Activated CD4-positive, alpha-beta memory T cell treated with anti-CD3 and anti-CD28 coated beads for 36 hours (primary cell): ENCODE results near the gene CPNE7. TPM values are rescaled to one million over a fixed set of nuclear protein-coding genes. Genes with fewer than 3 reads are reported as not detected.

Source experiments
- total RNA-seq, 2 experiments: library from RNA; stranded (reverse); gene quantifications; one replicate each; pipeline ENCODE4 v1.2.3, GENCODE V29; 2021

Gene CPNE7
- total RNA-seq, 2 experiments from 2014 or later = 6.2 to 7.1 TPM

Other genes with a start within 250 kb of the CPNE7 start
- gene ANKRD11, start 85.2 kb upstream of the CPNE7 start, total RNA-seq = 100 to 1,000 TPM; 126 to 133 TPM
- gene SPG7, start 67.4 kb upstream of the CPNE7 start, total RNA-seq = 10 to 100 TPM; 67.9 to 70.4 TPM
- 1,000 to 10,000 TPM; 3,430 to 3,468 TPM for gene RPL13, start 15.1 kb upstream of the CPNE7 start, total RNA-seq
- not detected for gene DPEP1, start 37.9 kb downstream of the CPNE7 start, total RNA-seq
- gene CHMP1A, start 82.0 kb downstream of the CPNE7 start, total RNA-seq = 10 to 100 TPM; 74.6 to 76.3 TPM
- gene SPATA33, start 82.1 kb downstream of the CPNE7 start, total RNA-seq = 10 to 100 TPM in 1 of 2 experiments, 1 to 10 TPM in 1; 7.1 to 10.1 TPM
- 10 to 100 TPM; 90.0 to 92.4 TPM for gene CDK10, start 110.9 kb downstream of the CPNE7 start, total RNA-seq
- 1 to 10 TPM; 6.8 to 7.6 TPM for gene SPATA2L, start 125.9 kb downstream of the CPNE7 start, total RNA-seq
- gene VPS9D1, start 145.1 kb downstream of the CPNE7 start, total RNA-seq = 1 to 10 TPM; 2.9 to 3.2 TPM
- 10 to 100 TPM; 22.1 to 25.6 TPM for gene ZNF276, start 145.8 kb downstream of the CPNE7 start, total RNA-seq
- gene FANCA, start 240.9 kb downstream of the CPNE7 start, total RNA-seq = 100 to 1,000 TPM in 1 of 2 experiments, 10 to 100 TPM in 1; 99.4 to 103 TPM